Ovary (tissue), 10 donors: ENCODE results near the gene PLPP3. TPM values are rescaled to one million over a fixed set of nuclear protein-coding genes. Genes with fewer than 3 reads are reported as not detected.
A peak's percentile ranks its signal among the peaks of the same experiment; 100 is the strongest.

Experiments
- DNase-seq, 5 donors: peaks; one replicate each; pipeline ENCODE4 v3.0.0-alpha.2; 2019 to 2020
- H3K27ac ChIP-seq, 2 donors: fragments of 200-600 bp; one replicate each; pipeline versions ENCODE4 v1.5.1 to v1.8.0; 2019 to 2022
- H3K27me3 ChIP-seq: fragments of 200-600 bp; one replicate; pipeline ENCODE4 v1.8.0; 2022
- H3K36me3 ChIP-seq: fragments of 200-600 bp; sonication (generic); one replicate; pipeline ENCODE4 v1.5.1; 2019
- H3K4me1 ChIP-seq: one replicate; pipeline ENCODE4 v1.8.1; 2013; ENCODE audit warnings: mild to moderate bottlenecking, moderate library complexity; ENCODE audit not compliant: insufficient read depth
- H3K4me3 ChIP-seq: fragments of 200-600 bp; sonication (generic); one replicate; pipeline ENCODE4 v1.5.1; 2017
- H3K9me3 ChIP-seq, 2 donors: fragments of 200-600 bp in 1 of 2; sonication (generic) in 1 of 2; one replicate each; pipeline versions ENCODE4 v1.5.1 to v1.8.1; 2013 to 2019; ENCODE audit warnings: mild to moderate bottlenecking in 1 of 2, moderate library complexity in 1 of 2
- EP300 ChIP-seq: sonication (generic); formaldehyde crosslinking; IDR thresholded peaks from one replicate; pipeline ENCODE4 v1.6.1; 2017; ENCODE audit warnings: antibody characterized with exemption
- POLR2A ChIP-seq: fragments of 450-650 bp; IDR thresholded peaks from one replicate; pipeline ENCODE4 v1.6.1; 2017; ENCODE audit warnings: antibody characterized with exemption, mild to moderate bottlenecking, moderate library complexity
- WGBS, 3 donors: extraction: QIAGEN DNeasy Blood & Tissue Kit in 1 of 3; methylation state at CpG; one replicate each; pipeline versions ENCODE4 v1.1.5 to v1.1.7; 2013 to 2017; 5-methylcytosine and 5-hydroxymethylcytosine counted together
- intact Hi-C, 4 donors: fragments of 100-400 bp; cut with DNase I; formaldehyde crosslinking; loops; one replicate each; pipeline versions ENCODE4 v1.11.0 to v1.15.1; 2022 to 2023
- long read RNA-seq, 3 donors: library from polyadenylated mRNA in 2 of 3; unstranded in 2 of 3; transcript quantifications; one replicate each; pipeline ENCODE4 v2.0.0 and lab custom pipeline, GENCODE V29; 2021 to 2026
- polyA plus RNA-seq, 2 donors: library from polyadenylated mRNA; stranded (reverse); fragments of 200-250 nt in 1 of 2; fragments of 350-450 nt in 1 of 2; fragmentation: Illumina TruSeq in 1 of 2; extraction: RNeasy Lipid Tissue Mini Kit (QIAGEN cat#74804) in 1 of 2; gene quantifications; one replicate each; pipeline ENCODE4 v1.2.3, GENCODE V29; 2013 to 2014
- total RNA-seq, 7 donors: library from RNA; depleted of rRNA in 2 of 7; stranded (reverse); fragments of >200 nt in 2 of 7; fragmentation: NEBNext Ultra II Directional in 3 of 7; extraction: Animal tissue kit (Norgen Biotek cat#: 25700) in 3 of 7; gene quantifications; one replicate each; pipeline versions ENCODE4 v1.1.0 to v1.2.4, GENCODE V29; 2016 to 2023
- TF ChIP-seq, protein P1 (sequence below), 3 donors: fragments of 450-650 bp in 2 of 3; fragments of 200-600 bp in 1 of 3; IDR thresholded peaks; one replicate each; pipeline versions ENCODE4 v1.5.1 to v1.8.0; 2016 to 2022; ENCODE audit warnings: antibody characterized with exemption in 3 of 3, mild to moderate bottlenecking in 1 of 3
- donor health status: DM: no; HTN: no; CAD: no; lungs with moderate emphysema.
- donor health status: DM: no; HTN: no; CAD: no.
- donor health status: Bipolar disorder and iron deficiency.
- donor health status: DM: yes; HTN: yes; CAD: no.
- donor health status: DM: no; HTN: no; CAD: no.
- donor health status: DM: yes; HTN: yes; CAD: no.

The PLPP3 gene
- 100 to 1,000 TPM in 4 of 7 donors, 10 to 100 TPM in 3; 51.4 to 183 (median 125) TPM for total RNA-seq
- 100 to 1,000 TPM; 121 to 188 TPM for polyA plus RNA-seq
- long read RNA-seq, donor 1, transcript PLPP3-201 (6 exons, 3,292 nt), result major isoform, 447 of 502 reads
- long read RNA-seq, donor 1, partial matches to known transcripts, result 20 of 502 reads
- long read RNA-seq, donor 1, other reads (novel, unspliced or antisense), result 35 of 502 reads
- long read RNA-seq, donor 2, transcript PLPP3-201 (6 exons, 3,292 nt), result major isoform, 16 of 20 reads
- long read RNA-seq, donor 2, partial matches to known transcripts, result 0 of 20 reads
- long read RNA-seq, donor 2, other reads (novel, unspliced or antisense), result 0 of 20 reads
- long read RNA-seq, donor 3, transcript PLPP3-201 (6 exons, 3,292 nt), result major isoform, 222 of 271 reads
- long read RNA-seq, donor 3, transcript PLPP3-202 (2 exons, 2,039 nt), result minor isoform, 10 of 271 reads
- long read RNA-seq, donor 3, partial matches to known transcripts, result 33 of 271 reads
- long read RNA-seq, donor 3, other reads (novel, unspliced or antisense), result 6 of 271 reads

DNA sequence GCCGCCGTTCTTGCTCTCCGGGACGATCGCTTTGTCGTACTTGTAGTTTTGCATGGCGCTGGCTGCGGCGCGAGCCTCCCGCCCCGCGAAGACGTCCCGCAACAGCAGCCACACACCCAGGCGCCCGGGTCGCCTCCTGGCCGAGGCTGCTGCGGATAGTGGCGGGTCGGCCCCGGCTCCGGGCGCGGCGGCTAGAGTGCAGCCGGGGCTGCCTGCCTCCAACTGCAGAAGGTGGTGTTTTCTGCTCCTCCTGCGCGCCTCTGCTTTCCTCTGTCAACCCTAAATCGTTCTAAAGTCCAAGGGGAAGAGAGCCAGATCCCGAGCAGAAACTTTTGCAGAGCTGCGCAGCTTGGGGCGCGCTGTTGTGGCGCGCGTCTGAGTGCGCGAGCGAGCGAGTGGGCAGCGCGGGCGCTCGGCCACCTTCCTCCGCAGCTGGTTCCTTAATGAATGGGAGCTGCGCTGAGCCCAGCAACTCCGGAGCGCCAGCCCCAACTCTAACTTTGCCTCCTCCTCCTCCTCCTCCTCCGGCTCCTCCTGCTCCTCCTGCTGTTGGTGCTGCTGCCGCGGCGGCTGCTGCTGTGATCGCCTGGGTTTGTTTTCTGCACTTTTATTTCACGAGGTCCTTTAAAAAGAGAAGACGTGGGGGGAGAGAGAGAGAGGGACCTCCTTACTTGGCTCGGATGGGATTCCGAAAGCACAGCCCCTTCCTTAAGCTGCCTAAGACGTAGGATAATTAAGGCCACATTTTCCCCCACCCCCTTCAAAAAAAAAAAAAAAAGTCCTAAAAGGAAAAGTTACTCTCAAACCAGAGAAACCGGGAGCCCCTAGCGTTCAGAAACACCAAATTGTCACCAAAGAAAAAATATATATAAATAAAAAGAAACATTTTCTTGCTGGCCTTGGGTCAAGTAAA is at the start of gene PLPP3:
Gene PLPP3 (minus strand): TSS at position 601 of the 913 bp plus-strand sequence. CDS start 547 bp downstream, at position 54.
- peak; percentile 84 to 89 (median 86) for DNase-seq
- WGBS, 3 donors, result 0 to 1% (median 0%) methylated on average over 49 to 62 of the region's 62 CpGs
- Histone ChIP-seq H3K9me3 (no peaks in the 10 kb centered on the region), H3K4me1 (peaks cover 4% of the 10 kb centered on the region), H3K36me3 (no peaks in the 10 kb centered on the region), H3K27me3 (no peaks in the 10 kb centered on the region), H3K27ac (peak within 1 kb of the TSS; percentile 86 to 92), H3K4me3 (peak within 1 kb of the TSS; percentile 62)
- intact Hi-C loops, result loop anchor here (10.0 kb wide), 5 partner anchors 54 to 1204 kb away; no protein-coding TSS in a partner anchor
- peak; percentile 84 for TF ChIP-seq POLR2A
- TF ChIP-seq EP300, result no peak
- TF ChIP-seq, protein P1, sequence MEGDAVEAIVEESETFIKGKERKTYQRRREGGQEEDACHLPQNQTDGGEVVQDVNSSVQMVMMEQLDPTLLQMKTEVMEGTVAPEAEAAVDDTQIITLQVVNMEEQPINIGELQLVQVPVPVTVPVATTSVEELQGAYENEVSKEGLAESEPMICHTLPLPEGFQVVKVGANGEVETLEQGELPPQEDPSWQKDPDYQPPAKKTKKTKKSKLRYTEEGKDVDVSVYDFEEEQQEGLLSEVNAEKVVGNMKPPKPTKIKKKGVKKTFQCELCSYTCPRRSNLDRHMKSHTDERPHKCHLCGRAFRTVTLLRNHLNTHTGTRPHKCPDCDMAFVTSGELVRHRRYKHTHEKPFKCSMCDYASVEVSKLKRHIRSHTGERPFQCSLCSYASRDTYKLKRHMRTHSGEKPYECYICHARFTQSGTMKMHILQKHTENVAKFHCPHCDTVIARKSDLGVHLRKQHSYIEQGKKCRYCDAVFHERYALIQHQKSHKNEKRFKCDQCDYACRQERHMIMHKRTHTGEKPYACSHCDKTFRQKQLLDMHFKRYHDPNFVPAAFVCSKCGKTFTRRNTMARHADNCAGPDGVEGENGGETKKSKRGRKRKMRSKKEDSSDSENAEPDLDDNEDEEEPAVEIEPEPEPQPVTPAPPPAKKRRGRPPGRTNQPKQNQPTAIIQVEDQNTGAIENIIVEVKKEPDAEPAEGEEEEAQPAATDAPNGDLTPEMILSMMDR (IDR thresholded peaks at IDR 0.05), result peak; percentile 40 to 49 (median 43)

DNA sequence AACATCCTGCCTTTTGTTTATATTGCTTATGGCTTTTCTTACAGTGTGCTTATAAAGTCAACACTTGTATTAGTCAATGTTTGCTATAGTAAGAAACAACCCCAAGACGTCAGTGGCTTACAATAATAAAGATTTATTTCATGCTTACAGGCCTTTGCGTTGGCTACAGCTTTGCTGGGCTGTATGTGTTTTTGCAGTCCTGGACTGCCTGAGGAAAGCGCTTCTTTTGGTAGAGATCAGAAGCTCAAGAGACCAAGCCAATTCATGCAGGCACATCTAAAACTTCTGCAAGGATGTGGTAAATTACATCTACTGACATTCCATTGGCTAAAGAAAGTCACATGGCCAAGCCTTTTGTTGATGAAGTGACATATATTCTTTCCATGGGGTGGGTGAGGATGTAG is 48.3 kb upstream of the PLPP3 start:
- Histone ChIP-seq H3K4me1 (no peaks in the 10 kb centered on the region), H3K4me3 (no peak overlapping the region), H3K27ac (no peak overlapping the region), H3K36me3 (no peaks in the 10 kb centered on the region), H3K27me3 (no peaks in the 10 kb centered on the region), H3K9me3 (no peaks in the 10 kb centered on the region)
- no peak for DNase-seq
- WGBS, 3 donors, result 63 to 77% (median 74%) methylated on average over 3 of the region's 3 CpGs
- intact Hi-C loops, result no loop called here
- TF ChIP-seq, protein P1 (IDR thresholded peaks at IDR 0.05), result no peak
- TF ChIP-seq POLR2A, result no peak
- TF ChIP-seq EP300, result no peak

- Histone ChIP-seq H3K4me3 (no peak overlapping the region), H3K9me3 (no peaks in the 10 kb centered on the region), H3K27ac (no peak overlapping the region), H3K4me1 (no peaks in the 10 kb centered on the region), H3K27me3 (no peaks in the 10 kb centered on the region), H3K36me3 (no peaks in the 10 kb centered on the region)
- intact Hi-C loops, result no loop called here
- WGBS, 3 donors, result 74 to 87% (median 79%) methylated on average over 3 of the region's 3 CpGs
- DNase-seq, result no peak
- TF ChIP-seq, protein P1 (IDR thresholded peaks at IDR 0.05), result no peak
- TF ChIP-seq EP300 (no peak), POLR2A (no peak)
These were observed 47.8 kb upstream of the PLPP3 start for GRCh38 chr1:56627019-56627635.

DNA sequence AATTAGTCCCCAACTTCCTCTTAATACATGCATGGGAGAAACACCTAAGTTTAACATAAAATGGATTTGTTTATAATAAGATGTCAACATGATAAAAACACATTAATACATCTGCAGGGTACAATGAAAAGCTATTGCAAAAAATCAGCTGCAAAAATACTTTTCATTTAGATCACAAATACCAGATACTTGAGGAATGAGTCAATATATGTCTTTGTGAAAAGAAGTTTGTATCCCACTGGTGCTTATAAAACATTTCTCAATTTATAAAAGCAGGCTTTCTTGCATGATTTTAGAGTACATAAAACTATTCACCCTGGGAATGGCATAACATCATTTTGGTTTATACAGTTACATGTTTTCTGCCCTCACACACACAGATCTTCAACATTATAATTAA is 47.2 kb upstream of the PLPP3 start:
- Histone ChIP-seq H3K36me3 (no peaks in the 10 kb centered on the region), H3K27ac (no peak overlapping the region), H3K4me3 (no peak overlapping the region), H3K9me3 (no peaks in the 10 kb centered on the region), H3K4me1 (no peaks in the 10 kb centered on the region), H3K27me3 (no peaks in the 10 kb centered on the region)
- DNase-seq, result no peak
- intact Hi-C loops, result no loop called here
- TF ChIP-seq EP300, result no peak
